ENCODE results near the gene HOXB3. TPM values are rescaled to one million over a fixed set of nuclear protein-coding genes. Genes with fewer than 3 reads are reported as not detected.

The HOXB3 gene
- polyA plus RNA-seq, 1 donor, result 30.8 TPM

- H3K4me1 ChIP-seq (ENCODE audit: control insufficient read depth, insufficient read depth, low read length), result peaks cover 29% of the 10 kb centered on the region
- peaks cover 13% of the 10 kb centered on the region for H3K9me3 ChIP-seq (ENCODE audit: control insufficient read depth, low read depth, low read length)
- H3K27ac ChIP-seq (ENCODE audit: low read length), result peak overlapping the region; percentile 21
- H3K36me3 ChIP-seq (ENCODE audit: control insufficient read depth, insufficient read depth, low read length), result no peaks in the 10 kb centered on the region
- H3K27me3 ChIP-seq (ENCODE audit: control insufficient read depth, insufficient read depth, low read length), result peaks cover 99% of the 10 kb centered on the region
- 0% methylated on average over 5 of the region's 69 CpGs for WGBS (ENCODE audit: insufficient coverage, low lambda C conversion rate)
- peak in 1 of 2 donors; percentile 40 for DNase-seq
- peak overlapping the region; percentile 27 for H3K4me3 ChIP-seq (ENCODE audit: low read length)
These were observed 35.6 kb upstream of the HOXB3 start for GRCh38 chr17:48625495-48626244.

GRCh38 chr17:48624544-48625494 is 34.8 kb upstream of the HOXB3 start:
- 0% methylated on average over 4 of the region's 66 CpGs for WGBS (ENCODE audit: insufficient coverage, low lambda C conversion rate)
- no peak for DNase-seq
- Histone ChIP-seq H3K27me3 (ENCODE audit: control insufficient read depth, insufficient read depth, low read length) (peaks cover 99% of the 10 kb centered on the region), H3K4me3 (ENCODE audit: low read length) (peak overlapping the region; percentile 27), H3K9me3 (ENCODE audit: control insufficient read depth, low read depth, low read length) (peaks cover 16% of the 10 kb centered on the region), H3K4me1 (ENCODE audit: control insufficient read depth, insufficient read depth, low read length) (peaks cover 31% of the 10 kb centered on the region), H3K27ac (ENCODE audit: low read length) (no peak overlapping the region), H3K36me3 (ENCODE audit: control insufficient read depth, insufficient read depth, low read length) (no peaks in the 10 kb centered on the region)

GRCh38 chr17:48624118-48624517 is 34.1 kb upstream of the HOXB3 start:
- DNase-seq, result no peak
- no CpG with 5 or more reads among the region's 5 CpGs for WGBS (ENCODE audit: insufficient coverage, low lambda C conversion rate)
- H3K4me3 ChIP-seq (ENCODE audit: low read length), result no peak overlapping the region
- H3K36me3 ChIP-seq (ENCODE audit: control insufficient read depth, insufficient read depth, low read length), result no peaks in the 10 kb centered on the region
- peaks cover 36% of the 10 kb centered on the region for H3K4me1 ChIP-seq (ENCODE audit: control insufficient read depth, insufficient read depth, low read length)
- H3K27ac ChIP-seq (ENCODE audit: low read length), result no peak overlapping the region
- H3K9me3 ChIP-seq (ENCODE audit: control insufficient read depth, low read depth, low read length), result peaks cover 14% of the 10 kb centered on the region
- H3K27me3 ChIP-seq (ENCODE audit: control insufficient read depth, insufficient read depth, low read length), result peaks cover 99% of the 10 kb centered on the region

DNA sequence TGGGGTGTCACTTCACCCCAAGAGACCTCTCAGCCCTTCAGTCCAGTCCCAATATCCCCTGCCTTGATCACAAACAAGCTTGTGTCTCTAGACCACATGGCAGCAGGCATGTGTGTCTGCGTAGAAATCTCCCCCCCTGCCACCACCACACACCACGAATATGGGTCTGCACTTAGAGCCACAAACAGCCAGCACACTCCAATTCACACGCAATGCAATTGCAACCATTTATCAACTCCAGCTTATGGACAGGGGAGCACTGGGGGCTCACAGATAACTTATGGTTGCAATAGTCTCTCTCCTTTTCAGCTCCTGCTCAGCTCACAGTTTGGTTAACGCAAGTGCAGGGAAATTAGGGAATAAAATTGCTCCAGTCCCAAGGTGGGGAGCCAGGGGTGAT is 33.5 kb upstream of the HOXB3 start:
- no peak for DNase-seq
- Histone ChIP-seq H3K9me3 (ENCODE audit: control insufficient read depth, low read depth, low read length) (peaks cover 14% of the 10 kb centered on the region), H3K4me3 (ENCODE audit: low read length) (no peak overlapping the region), H3K4me1 (ENCODE audit: control insufficient read depth, insufficient read depth, low read length) (peaks cover 36% of the 10 kb centered on the region), H3K36me3 (ENCODE audit: control insufficient read depth, insufficient read depth, low read length) (no peaks in the 10 kb centered on the region), H3K27me3 (ENCODE audit: control insufficient read depth, insufficient read depth, low read length) (peaks cover 98% of the 10 kb centered on the region), H3K27ac (ENCODE audit: low read length) (no peak overlapping the region)
- WGBS (ENCODE audit: insufficient coverage, low lambda C conversion rate), result 0% methylated on average over 1 of the region's 4 CpGs

GRCh38 chr17:48622857-48623256 is 32.8 kb upstream of the HOXB3 start:
- no peak overlapping the region for H3K4me3 ChIP-seq (ENCODE audit: low read length)
- WGBS (ENCODE audit: insufficient coverage, low lambda C conversion rate), result 40% methylated on average over 2 of the region's 11 CpGs
- H3K27ac ChIP-seq (ENCODE audit: low read length), result no peak overlapping the region
- H3K9me3 ChIP-seq (ENCODE audit: control insufficient read depth, low read depth, low read length), result peaks cover 17% of the 10 kb centered on the region
- peaks cover 42% of the 10 kb centered on the region for H3K4me1 ChIP-seq (ENCODE audit: control insufficient read depth, insufficient read depth, low read length)
- no peak for DNase-seq
- peaks cover 98% of the 10 kb centered on the region for H3K27me3 ChIP-seq (ENCODE audit: control insufficient read depth, insufficient read depth, low read length)
- no peaks in the 10 kb centered on the region for H3K36me3 ChIP-seq (ENCODE audit: control insufficient read depth, insufficient read depth, low read length)

- no peak for DNase-seq
These were observed 31.7 kb upstream of the HOXB3 start for GRCh38 chr17:48621410-48622392.

DNA sequence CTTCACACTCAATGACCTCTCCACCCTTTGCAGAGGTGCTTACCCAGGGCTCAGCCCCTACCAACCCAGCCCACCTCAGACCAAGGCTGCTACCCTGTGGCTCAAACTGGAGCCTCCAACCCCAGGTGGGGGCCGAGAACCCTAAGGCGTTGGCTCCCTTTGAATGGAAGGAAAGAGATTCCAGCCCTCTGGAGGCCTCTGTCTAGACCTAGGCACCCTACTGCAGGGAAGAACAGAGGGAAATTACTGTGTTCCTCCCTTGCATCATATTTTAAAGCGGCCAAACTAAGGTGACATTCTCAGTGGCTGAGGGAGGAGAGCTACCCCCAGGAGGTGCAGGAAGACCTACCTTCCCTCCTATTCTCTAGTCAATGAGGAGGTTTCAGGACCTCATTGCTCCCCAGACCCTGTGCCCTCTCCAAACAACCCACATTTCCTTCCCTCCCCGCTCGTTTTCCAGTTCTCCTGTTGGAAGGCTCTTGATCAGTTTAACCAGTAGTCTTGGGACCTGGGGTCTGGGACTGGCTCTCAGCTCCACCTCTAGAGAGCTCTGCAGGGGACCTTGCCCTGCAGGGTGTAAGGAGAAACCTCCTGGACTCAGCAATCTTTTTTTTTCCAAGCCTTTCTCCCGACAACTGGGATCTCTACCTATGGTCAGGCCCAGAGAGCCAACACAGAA is 30.6 kb upstream of the HOXB3 start:
- Histone ChIP-seq H3K27ac (ENCODE audit: low read length) (no peak overlapping the region), H3K27me3 (ENCODE audit: control insufficient read depth, insufficient read depth, low read length) (peaks cover 99% of the 10 kb centered on the region), H3K36me3 (ENCODE audit: control insufficient read depth, insufficient read depth, low read length) (no peaks in the 10 kb centered on the region), H3K4me1 (ENCODE audit: control insufficient read depth, insufficient read depth, low read length) (peaks cover 40% of the 10 kb centered on the region), H3K9me3 (ENCODE audit: control insufficient read depth, low read depth, low read length) (peaks cover 19% of the 10 kb centered on the region), H3K4me3 (ENCODE audit: low read length) (no peak overlapping the region)
- DNase-seq, result no peak
- WGBS (ENCODE audit: insufficient coverage, low lambda C conversion rate), result no CpG with 5 or more reads among the region's 6 CpGs

More at GRCh38 chr17:48621410-48622392, 31.7 kb upstream of the HOXB3 start:
- H3K36me3 ChIP-seq (ENCODE audit: control insufficient read depth, insufficient read depth, low read length), result no peaks in the 10 kb centered on the region
- H3K4me1 ChIP-seq (ENCODE audit: control insufficient read depth, insufficient read depth, low read length), result peaks cover 44% of the 10 kb centered on the region
- WGBS (ENCODE audit: insufficient coverage, low lambda C conversion rate), result no CpG with 5 or more reads among the region's 41 CpGs
- H3K4me3 ChIP-seq (ENCODE audit: low read length), result no peak overlapping the region
- H3K27ac ChIP-seq (ENCODE audit: low read length), result no peak overlapping the region
- H3K9me3 ChIP-seq (ENCODE audit: control insufficient read depth, low read depth, low read length), result peaks cover 21% of the 10 kb centered on the region
- H3K27me3 ChIP-seq (ENCODE audit: control insufficient read depth, insufficient read depth, low read length), result peaks cover 98% of the 10 kb centered on the region

DNA sequence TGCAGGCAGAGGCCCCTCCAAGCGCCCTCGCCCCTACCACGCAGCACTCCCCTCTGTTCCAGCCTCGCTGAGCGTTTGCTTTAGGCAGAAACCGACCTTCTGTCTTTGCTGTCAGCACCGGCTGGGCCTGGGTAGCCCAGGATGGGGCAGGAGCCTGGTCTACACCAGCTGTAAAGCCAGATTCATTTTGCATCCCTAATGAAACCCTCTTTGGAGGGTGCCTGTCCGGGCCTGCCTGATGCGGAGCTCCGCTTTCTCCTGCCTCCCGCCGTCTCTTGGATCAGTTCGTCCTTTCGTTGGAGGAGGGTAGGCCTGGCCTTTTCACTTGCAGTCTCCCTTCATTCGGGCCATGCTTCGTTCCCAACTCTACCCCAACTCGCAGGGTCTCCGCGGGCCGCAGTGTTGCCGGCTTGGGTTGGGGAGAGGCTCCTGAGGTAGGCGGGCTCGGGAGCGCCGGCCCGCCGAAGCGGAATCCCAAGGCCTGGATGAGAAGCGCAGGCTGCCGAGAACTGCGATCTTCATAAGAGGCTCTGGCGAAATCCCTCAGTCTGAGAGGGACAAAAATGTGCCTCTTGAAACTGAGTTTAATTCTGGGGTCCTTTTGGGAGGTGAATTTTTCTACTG is 29.9 kb upstream of the HOXB3 start:
- DNase-seq, result no peak
- Histone ChIP-seq H3K4me3 (ENCODE audit: low read length) (no peak overlapping the region), H3K27ac (ENCODE audit: low read length) (no peak overlapping the region), H3K27me3 (ENCODE audit: control insufficient read depth, insufficient read depth, low read length) (peaks cover 99% of the 10 kb centered on the region), H3K36me3 (ENCODE audit: control insufficient read depth, insufficient read depth, low read length) (no peaks in the 10 kb centered on the region), H3K4me1 (ENCODE audit: control insufficient read depth, insufficient read depth, low read length) (peaks cover 37% of the 10 kb centered on the region), H3K9me3 (ENCODE audit: control insufficient read depth, low read depth, low read length) (peaks cover 21% of the 10 kb centered on the region)
- no CpG with 5 or more reads among the region's 32 CpGs for WGBS (ENCODE audit: insufficient coverage, low lambda C conversion rate)

- peak; percentile 84 to 85 for DNase-seq
- H3K27me3 ChIP-seq (ENCODE audit: control insufficient read depth, insufficient read depth, low read length), result peaks cover 99% of the 10 kb centered on the region
- WGBS (ENCODE audit: insufficient coverage, low lambda C conversion rate), result 5% methylated on average over 5 of the region's 25 CpGs
- H3K4me1 ChIP-seq (ENCODE audit: control insufficient read depth, insufficient read depth, low read length), result peaks cover 40% of the 10 kb centered on the region
- H3K4me3 ChIP-seq (ENCODE audit: low read length), result peak overlapping the region; percentile 30
- peaks cover 26% of the 10 kb centered on the region for H3K9me3 ChIP-seq (ENCODE audit: control insufficient read depth, low read depth, low read length)
- H3K27ac ChIP-seq (ENCODE audit: low read length), result no peak overlapping the region
- no peaks in the 10 kb centered on the region for H3K36me3 ChIP-seq (ENCODE audit: control insufficient read depth, insufficient read depth, low read length)
These were observed 28.3 kb upstream of the HOXB3 start for GRCh38 chr17:48618256-48618896.

Data from large intestine (tissue), 3 donors.